DND-41 (cell line): ENCODE data around the gene ROCK2.

ENCODE experiments used
- ATAC-seq: fragments of 200-7000 bp; cut with Tn5 transposase; 3 replicates; pipeline ENCODE4 v1.9.1; 2021; ENCODE audit warnings: low read depth; ENCODE audit not compliant: insufficient read depth
- DNase-seq: peaks from one replicate; pipeline ENCODE4 v3.0.0-alpha.2; 2020
- H2AFZ ChIP-seq: 2 replicates; pipeline ENCODE4 v1.6.0; 2012; ENCODE audit warnings: low read depth, low read length
- H3K27ac ChIP-seq: 2 replicates; pipeline ENCODE4 v1.5.1; 2012; ENCODE audit warnings: low read length, inconsistent platforms
- H3K27me3 ChIP-seq: fragments of 200-600 bp; sonication (generic); 2 replicates; pipeline ENCODE4 v1.6.0; 2012; ENCODE audit warnings: low read length, mild to moderate bottlenecking, inconsistent platforms; ENCODE audit not compliant: insufficient read depth, poor library complexity
- H3K36me3 ChIP-seq: 2 replicates; pipeline ENCODE4 v1.5.1; 2012; ENCODE audit warnings: low read length, inconsistent platforms; ENCODE audit not compliant: insufficient read depth
- H3K4me1 ChIP-seq: 2 replicates; pipeline ENCODE4 v1.5.1; 2012; ENCODE audit warnings: mild to moderate bottlenecking, low read length; ENCODE audit not compliant: insufficient read depth
- H3K4me2 ChIP-seq: 2 replicates; pipeline ENCODE4 v1.6.0; 2012; ENCODE audit warnings: mild to moderate bottlenecking, moderate library complexity, low read length, inconsistent platforms; ENCODE audit not compliant: insufficient read depth
- H3K4me3 ChIP-seq, 2 experiments: fragments of 200-600 bp in 1 of 2; shearing (Covaris generic) in 1 of 2; 2 replicates each; pipeline ENCODE4 v1.5.1; 2012 to 2016; ENCODE audit warnings: inconsistent platforms in 2 of 2, low read length in 2 of 2, mild to moderate bottlenecking in 2 of 2, low read depth in 1 of 2, moderate library complexity in 1 of 2
- H3K79me2 ChIP-seq: 2 replicates; pipeline ENCODE4 v1.6.0; 2012; ENCODE audit warnings: low read length, inconsistent platforms; ENCODE audit not compliant: insufficient read depth
- H3K9ac ChIP-seq: 2 replicates; pipeline ENCODE4 v1.6.0; 2012; ENCODE audit warnings: low read depth, mild to moderate bottlenecking, inconsistent platforms, low read length, moderate library complexity
- H3K9me3 ChIP-seq: 2 replicates; pipeline ENCODE4 v1.5.1; 2012; ENCODE audit warnings: low read length, moderate library complexity, mild to moderate bottlenecking, inconsistent platforms; ENCODE audit not compliant: insufficient read depth, severe bottlenecking
- H4K20me1 ChIP-seq: 2 replicates; pipeline ENCODE4 v1.6.0; 2012; ENCODE audit warnings: low read length; ENCODE audit not compliant: insufficient read depth
- EZH2 ChIP-seq: IDR thresholded peaks from 3 replicates; pipeline ENCODE4 v1.6.1; 2012; ENCODE audit warnings: borderline replicate concordance, low read depth, mild to moderate bottlenecking, moderate library complexity, low read length, inconsistent platforms; ENCODE audit not compliant: severe bottlenecking
- TF ChIP-seq, protein P1 (sequence below): IDR thresholded peaks from 2 replicates; pipeline ENCODE4 v1.5.1; 2012; ENCODE audit warnings: borderline replicate concordance, low read length, moderate library complexity, mild to moderate bottlenecking; ENCODE audit not compliant: poor library complexity, severe bottlenecking; ENCODE audit errors: extremely low read depth

Gene ROCK2

DNA sequence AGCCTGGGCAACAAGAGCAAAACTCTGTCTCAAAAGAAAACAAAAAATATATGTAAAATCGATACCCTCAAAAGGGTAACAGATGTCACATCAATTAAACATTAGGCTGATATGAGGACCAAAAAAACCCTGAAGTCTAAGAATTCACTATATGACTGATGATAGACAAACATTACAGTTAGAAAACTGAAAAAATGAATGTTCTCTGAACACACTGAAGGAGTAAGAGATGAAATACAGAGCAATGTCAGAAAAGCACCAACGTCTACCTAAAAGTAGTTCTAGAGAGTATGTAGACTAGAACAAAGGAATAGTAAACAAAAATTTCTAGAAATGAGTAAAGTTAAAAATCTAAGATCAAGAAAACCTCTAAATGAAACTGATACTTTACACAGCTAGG, 107.3 kb downstream of the ROCK2 start:
- H3K9me3 ChIP-seq = no peaks in the 10 kb centered on the region
- no peak for DNase-seq
- H3K4me3 ChIP-seq = no peak overlapping the region
- no peaks in the 10 kb centered on the region for H4K20me1 ChIP-seq
- no peaks in the 10 kb centered on the region for H3K4me1 ChIP-seq
- no peak overlapping the region for H2AFZ ChIP-seq
- no peak overlapping the region for H3K27ac ChIP-seq
- ATAC-seq = no peak
- H3K36me3 ChIP-seq = peaks cover 8% of the 10 kb centered on the region; the same call in 1 of the 2 replicates
- H3K4me2 ChIP-seq = no peak overlapping the region
- H3K79me2 ChIP-seq = peaks cover 6% of the 10 kb centered on the region; the same call in 1 of the 2 replicates
- TF ChIP-seq, protein P1, sequence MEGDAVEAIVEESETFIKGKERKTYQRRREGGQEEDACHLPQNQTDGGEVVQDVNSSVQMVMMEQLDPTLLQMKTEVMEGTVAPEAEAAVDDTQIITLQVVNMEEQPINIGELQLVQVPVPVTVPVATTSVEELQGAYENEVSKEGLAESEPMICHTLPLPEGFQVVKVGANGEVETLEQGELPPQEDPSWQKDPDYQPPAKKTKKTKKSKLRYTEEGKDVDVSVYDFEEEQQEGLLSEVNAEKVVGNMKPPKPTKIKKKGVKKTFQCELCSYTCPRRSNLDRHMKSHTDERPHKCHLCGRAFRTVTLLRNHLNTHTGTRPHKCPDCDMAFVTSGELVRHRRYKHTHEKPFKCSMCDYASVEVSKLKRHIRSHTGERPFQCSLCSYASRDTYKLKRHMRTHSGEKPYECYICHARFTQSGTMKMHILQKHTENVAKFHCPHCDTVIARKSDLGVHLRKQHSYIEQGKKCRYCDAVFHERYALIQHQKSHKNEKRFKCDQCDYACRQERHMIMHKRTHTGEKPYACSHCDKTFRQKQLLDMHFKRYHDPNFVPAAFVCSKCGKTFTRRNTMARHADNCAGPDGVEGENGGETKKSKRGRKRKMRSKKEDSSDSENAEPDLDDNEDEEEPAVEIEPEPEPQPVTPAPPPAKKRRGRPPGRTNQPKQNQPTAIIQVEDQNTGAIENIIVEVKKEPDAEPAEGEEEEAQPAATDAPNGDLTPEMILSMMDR = no peak
- no peak for TF ChIP-seq EZH2
- no peak overlapping the region for H3K9ac ChIP-seq
- no peaks in the 10 kb centered on the region for H3K27me3 ChIP-seq

GRCh38 chr2:11236335-11236734, 108.1 kb downstream of the ROCK2 start:
- ATAC-seq = no peak
- no peaks in the 10 kb centered on the region for H4K20me1 ChIP-seq
- no peak overlapping the region for H3K9ac ChIP-seq

DNA sequence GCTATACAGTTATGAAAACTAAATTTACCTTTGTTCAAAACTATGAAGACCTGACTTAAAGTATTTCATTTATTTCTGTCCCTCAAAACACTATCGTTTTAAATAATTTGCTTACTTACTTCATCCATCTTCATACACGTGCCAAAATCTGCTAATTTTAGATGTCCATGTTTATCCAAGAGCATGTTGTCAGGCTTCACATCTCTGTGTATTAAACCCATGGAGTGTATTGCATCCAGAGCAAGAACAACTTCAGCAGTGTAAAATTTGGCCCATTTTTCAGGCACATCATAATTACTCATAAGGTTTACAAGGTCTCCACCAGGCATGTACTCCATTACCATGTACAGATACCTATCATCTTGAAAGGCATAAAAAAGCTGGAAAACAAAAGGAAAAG, 108.9 kb downstream of the ROCK2 start:
- no peaks in the 10 kb centered on the region for H3K9me3 ChIP-seq
- H3K36me3 ChIP-seq = peaks cover 8% of the 10 kb centered on the region; the same call in 1 of the 2 replicates
- no peak overlapping the region for H3K4me3 ChIP-seq
- H3K4me2 ChIP-seq = no peak overlapping the region
- H2AFZ ChIP-seq = no peak overlapping the region
- no peak for ATAC-seq
- no peak for TF ChIP-seq EZH2
- TF ChIP-seq, protein P1 = no peak
- no peaks in the 10 kb centered on the region for H3K4me1 ChIP-seq
- no peaks in the 10 kb centered on the region for H3K27me3 ChIP-seq
- H3K9ac ChIP-seq = no peak overlapping the region
- H3K79me2 ChIP-seq = peaks cover 6% of the 10 kb centered on the region; the same call in 1 of the 2 replicates
- DNase-seq = no peak
- H4K20me1 ChIP-seq = no peaks in the 10 kb centered on the region
- H3K27ac ChIP-seq = no peak overlapping the region

More at GRCh38 chr2:11236335-11236734, 108.1 kb downstream of the ROCK2 start:
- Histone ChIP-seq H3K4me3 (no peak overlapping the region), H3K4me1 (no peaks in the 10 kb centered on the region), H3K79me2 (peaks cover 6% of the 10 kb centered on the region; the same call in 1 of the 2 replicates), H3K27me3 (no peaks in the 10 kb centered on the region), H2AFZ (no peak overlapping the region), H3K9me3 (no peaks in the 10 kb centered on the region), H3K36me3 (peaks cover 8% of the 10 kb centered on the region; the same call in 1 of the 2 replicates), H3K4me2 (no peak overlapping the region), H3K27ac (no peak overlapping the region)
- TF ChIP-seq EZH2 = no peak
- TF ChIP-seq, protein P1 = no peak
- no peak for DNase-seq
